ENCODE data around the gene NDFIP2. TPM values are rescaled to one million over a fixed set of nuclear protein-coding genes. Genes with fewer than 3 reads are reported as not detected.
"Not testable (repeated sequence)": the region's sequence is repeated elsewhere in the genome, so short reads cannot be mapped to it uniquely, and the experiment has no call there.

NDFIP2 gene
- polyA plus RNA-seq, 1 donor (not counting 4 experiments of a cell fraction or from before 2014, with no cell fraction given), result 244 TPM

DNA sequence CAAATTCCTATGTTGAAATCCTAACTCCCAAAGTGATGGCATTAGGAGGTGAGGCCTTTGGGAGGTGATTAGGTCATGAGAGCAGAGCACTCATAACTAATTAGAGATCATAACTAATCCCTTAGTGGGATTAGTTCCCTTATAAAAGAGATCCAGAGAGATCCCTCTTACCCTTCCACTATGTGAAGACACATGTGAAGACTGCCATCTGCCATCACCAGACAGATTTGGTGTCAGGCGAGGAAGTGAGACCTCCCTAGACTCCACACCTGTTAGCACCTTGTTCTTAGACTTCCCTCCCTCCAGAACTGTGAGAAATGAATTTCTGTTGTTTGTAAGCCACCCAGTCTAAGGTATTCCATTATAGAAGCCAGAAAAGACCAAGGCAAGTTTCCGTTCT lies 112.2 kb downstream of the NDFIP2 start:
- DNase-seq (ENCODE audit: low read depth, low spot score), result no peak
- no peaks in the 10 kb centered on the region for H3K79me2 ChIP-seq (ENCODE audit: control insufficient read depth, insufficient read depth, low read length)
- H3K9ac ChIP-seq (ENCODE audit: control insufficient read depth, extremely low read depth, insufficient read depth, low read length), result peak overlapping the region; percentile 26
- peaks cover 0 to 4% of the 10 kb centered on the region in 2 experiments for H3K36me3 ChIP-seq (ENCODE audit: control insufficient read depth in 2 of 2, extremely low read depth in 1 of 2, insufficient read depth in 2 of 2, low read length in 2 of 2)
- no peaks in the 10 kb centered on the region for H4K20me1 ChIP-seq (ENCODE audit: control insufficient read depth, extremely low read depth, insufficient read depth, low read length)
- peak overlapping the region; percentile 70 for H3K27ac ChIP-seq (ENCODE audit: control insufficient read depth, insufficient read depth, low read length)
- no peaks in the 10 kb centered on the region for H3K9me3 ChIP-seq (ENCODE audit: control insufficient read depth, low read depth, low read length)
- TF ChIP-seq, protein P1, sequence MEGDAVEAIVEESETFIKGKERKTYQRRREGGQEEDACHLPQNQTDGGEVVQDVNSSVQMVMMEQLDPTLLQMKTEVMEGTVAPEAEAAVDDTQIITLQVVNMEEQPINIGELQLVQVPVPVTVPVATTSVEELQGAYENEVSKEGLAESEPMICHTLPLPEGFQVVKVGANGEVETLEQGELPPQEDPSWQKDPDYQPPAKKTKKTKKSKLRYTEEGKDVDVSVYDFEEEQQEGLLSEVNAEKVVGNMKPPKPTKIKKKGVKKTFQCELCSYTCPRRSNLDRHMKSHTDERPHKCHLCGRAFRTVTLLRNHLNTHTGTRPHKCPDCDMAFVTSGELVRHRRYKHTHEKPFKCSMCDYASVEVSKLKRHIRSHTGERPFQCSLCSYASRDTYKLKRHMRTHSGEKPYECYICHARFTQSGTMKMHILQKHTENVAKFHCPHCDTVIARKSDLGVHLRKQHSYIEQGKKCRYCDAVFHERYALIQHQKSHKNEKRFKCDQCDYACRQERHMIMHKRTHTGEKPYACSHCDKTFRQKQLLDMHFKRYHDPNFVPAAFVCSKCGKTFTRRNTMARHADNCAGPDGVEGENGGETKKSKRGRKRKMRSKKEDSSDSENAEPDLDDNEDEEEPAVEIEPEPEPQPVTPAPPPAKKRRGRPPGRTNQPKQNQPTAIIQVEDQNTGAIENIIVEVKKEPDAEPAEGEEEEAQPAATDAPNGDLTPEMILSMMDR (optimal IDR thresholded peaks at IDR 0.05 in 1 of 3, IDR thresholded peaks at IDR 0.05 in 1 of 3, conservative IDR thresholded peaks at IDR 0.05 in 1 of 3; ENCODE audit: extremely low read depth in 1 of 3, insufficient read depth in 2 of 3, low read length in 3 of 3), result no peak
- TF ChIP-seq EZH2 (IDR thresholded peaks at IDR 0.05; ENCODE audit: low read length), result no peak
- H3K4me1 ChIP-seq (ENCODE audit: control insufficient read depth, extremely low read depth, insufficient read depth, low read length), result peaks cover 41% of the 10 kb centered on the region
- dilution Hi-C loops (cut with MboI; ENCODE audit: extremely low pct_ligation_motif_present, low sequenced_read_pairs), result no loop called here
- no peaks in the 10 kb centered on the region for H3K9me1 ChIP-seq (ENCODE audit: control insufficient read depth, extremely low read depth, insufficient read depth, low read length)
- H2AFZ ChIP-seq (ENCODE audit: control insufficient read depth, low read length), result no peak overlapping the region
- no peak overlapping the region for H3K4me3 ChIP-seq (ENCODE audit: control insufficient read depth in 2 of 3, extremely low read depth in 1 of 3, insufficient read depth in 2 of 3, low read depth in 1 of 3, low read length in 3 of 3)
- no peaks in the 10 kb centered on the region for H3K27me3 ChIP-seq (ENCODE audit: control insufficient read depth, extremely low read depth, insufficient read depth, low read length)
- peak; percentile 66 for FAIRE-seq
- H3K4me2 ChIP-seq (ENCODE audit: control insufficient read depth, extremely low read depth, insufficient read depth, low read depth, low read length), result no peak overlapping the region

GRCh38 chr13:79593641-79594275 lies 112.8 kb downstream of the NDFIP2 start:
- peak; percentile 73 for DNase-seq (ENCODE audit: low read depth, low spot score)
- Histone ChIP-seq H4K20me1 (ENCODE audit: control insufficient read depth, extremely low read depth, insufficient read depth, low read length) (no peaks in the 10 kb centered on the region), H3K27ac (ENCODE audit: control insufficient read depth, insufficient read depth, low read length) (peak overlapping the region; percentile 70), H3K79me2 (ENCODE audit: control insufficient read depth, insufficient read depth, low read length) (no peaks in the 10 kb centered on the region), H3K4me2 (ENCODE audit: control insufficient read depth, extremely low read depth, insufficient read depth, low read depth, low read length) (no peak overlapping the region), H3K27me3 (ENCODE audit: control insufficient read depth, extremely low read depth, insufficient read depth, low read length) (no peaks in the 10 kb centered on the region), H3K9ac (ENCODE audit: control insufficient read depth, extremely low read depth, insufficient read depth, low read length) (no peak overlapping the region), H3K36me3 (ENCODE audit: control insufficient read depth in 2 of 2, extremely low read depth in 1 of 2, insufficient read depth in 2 of 2, low read length in 2 of 2) (peaks cover 0 to 4% of the 10 kb centered on the region in 2 experiments), H3K9me1 (ENCODE audit: control insufficient read depth, extremely low read depth, insufficient read depth, low read length) (no peaks in the 10 kb centered on the region), H3K9me3 (ENCODE audit: control insufficient read depth, low read depth, low read length) (no peaks in the 10 kb centered on the region), H3K4me1 (ENCODE audit: control insufficient read depth, extremely low read depth, insufficient read depth, low read length) (peaks cover 40% of the 10 kb centered on the region), H2AFZ (ENCODE audit: control insufficient read depth, low read length) (no peak overlapping the region), H3K4me3 (ENCODE audit: control insufficient read depth in 2 of 3, extremely low read depth in 1 of 3, insufficient read depth in 2 of 3, low read depth in 1 of 3, low read length in 3 of 3) (no peak overlapping the region)
- FAIRE-seq, result peak; percentile 98
- dilution Hi-C loops (cut with MboI; ENCODE audit: extremely low pct_ligation_motif_present, low sequenced_read_pairs), result no loop called here
- TF ChIP-seq EZH2 (IDR thresholded peaks at IDR 0.05; ENCODE audit: low read length), result no peak
- TF ChIP-seq, protein P1 (optimal IDR thresholded peaks at IDR 0.05 in 1 of 3, IDR thresholded peaks at IDR 0.05 in 1 of 3, conservative IDR thresholded peaks at IDR 0.05 in 1 of 3; ENCODE audit: extremely low read depth in 1 of 3, insufficient read depth in 2 of 3, low read length in 3 of 3), result no peak

DNA sequence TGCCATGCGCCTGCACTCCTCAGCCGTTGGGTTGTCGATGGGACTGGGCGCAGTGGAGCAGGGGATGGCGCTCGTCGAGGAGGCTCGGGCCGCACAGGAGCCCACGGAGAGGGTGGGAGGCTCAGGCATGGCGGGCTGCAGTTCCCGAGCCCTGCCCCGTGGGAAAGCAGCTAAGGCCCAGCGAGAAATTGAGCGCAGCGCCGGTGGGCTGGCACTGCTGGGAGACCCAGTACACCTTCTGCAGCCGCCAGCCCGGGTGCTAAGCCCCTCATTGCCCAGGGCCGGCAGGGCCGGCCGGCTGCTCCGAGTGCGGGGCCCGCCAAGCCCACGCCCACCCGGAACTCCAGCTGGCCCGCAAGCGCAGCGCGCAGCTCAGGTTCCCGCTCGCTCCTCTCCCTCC lies 119.2 kb downstream of the NDFIP2 start:
- FAIRE-seq; H2AFZ ChIP-seq (ENCODE audit: control insufficient read depth, low read length); H3K4me1 ChIP-seq (ENCODE audit: control insufficient read depth, extremely low read depth, insufficient read depth, low read length); DNase-seq (ENCODE audit: low read depth, low spot score); H3K36me3 ChIP-seq (ENCODE audit: control insufficient read depth in 2 of 2, extremely low read depth in 1 of 2, insufficient read depth in 2 of 2, low read length in 2 of 2); dilution Hi-C loops (cut with MboI; ENCODE audit: extremely low pct_ligation_motif_present, low sequenced_read_pairs); H3K27ac ChIP-seq (ENCODE audit: control insufficient read depth, insufficient read depth, low read length); H3K27me3 ChIP-seq (ENCODE audit: control insufficient read depth, extremely low read depth, insufficient read depth, low read length); H3K4me2 ChIP-seq (ENCODE audit: control insufficient read depth, extremely low read depth, insufficient read depth, low read depth, low read length); H3K79me2 ChIP-seq (ENCODE audit: control insufficient read depth, insufficient read depth, low read length); H3K9me1 ChIP-seq (ENCODE audit: control insufficient read depth, extremely low read depth, insufficient read depth, low read length); H3K9me3 ChIP-seq (ENCODE audit: control insufficient read depth, low read depth, low read length); H3K9ac ChIP-seq (ENCODE audit: control insufficient read depth, extremely low read depth, insufficient read depth, low read length); H3K4me3 ChIP-seq (ENCODE audit: control insufficient read depth in 2 of 3, extremely low read depth in 1 of 3, insufficient read depth in 2 of 3, low read depth in 1 of 3, low read length in 3 of 3); H4K20me1 ChIP-seq (ENCODE audit: control insufficient read depth, extremely low read depth, insufficient read depth, low read length): not testable (repeated sequence)
